ENCODE measurements around the gene PCDH9.

- no peak for TF ChIP-seq EZH2phosphoT487 (IDR thresholded peaks at IDR 0.05; ENCODE audit: insufficient read depth, low read depth)
- TF ChIP-seq EZH2 (IDR thresholded peaks at IDR 0.05; ENCODE audit: insufficient read depth, poor library complexity, severe bottlenecking): no peak
These were observed 434.5 kb downstream of the PCDH9 start for GRCh38 chr13:66795636-66796035.
